ENCODE data around the gene ST7. TPM values are rescaled to one million over a fixed set of nuclear protein-coding genes. Genes with fewer than 3 reads are reported as not detected.

Gene ST7
- total and polyA plus RNA-seq, 2 donors (not counting 1 experiment from before 2014, with no cell fraction given), result 20.0 to 28.6 TPM

DNA sequence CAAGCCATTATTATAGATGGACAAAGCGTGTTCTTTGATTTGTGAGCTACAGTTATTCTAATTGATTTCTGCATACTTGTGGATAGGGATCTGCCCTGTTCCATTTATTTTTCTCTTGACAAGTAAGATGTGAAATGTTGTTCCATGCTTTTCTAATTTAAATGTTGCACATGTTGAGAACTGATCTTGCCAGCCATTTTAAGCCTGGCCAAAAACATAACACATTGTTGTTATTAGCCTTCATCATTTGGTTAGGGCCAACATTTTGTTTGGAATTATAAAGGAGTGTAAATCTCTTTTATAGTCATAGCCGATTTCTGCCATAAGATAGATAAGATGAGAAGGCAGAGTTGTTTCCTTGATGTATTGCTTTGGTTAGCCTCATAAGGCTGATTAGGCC is 252.6 kb downstream of the ST7 start:
- Histone ChIP-seq H3K27ac (ENCODE audit: insufficient read depth, low read length) (no peak overlapping the region), H3K9ac (ENCODE audit: insufficient read depth, low read length) (no peak overlapping the region), H3K27me3 (ENCODE audit: control insufficient read depth, insufficient read depth, low read length) (no peaks in the 10 kb centered on the region), H4K20me1 (ENCODE audit: control insufficient read depth, extremely low read depth, insufficient read depth, low read length) (no peaks in the 10 kb centered on the region), H3K4me2 (ENCODE audit: extremely low read depth, insufficient read depth, low read length) (no peak overlapping the region), H3K4me3 (replicated peaks in 1 of 4; ENCODE audit: control extremely low read depth in 1 of 4, insufficient read depth in 1 of 4, low read depth in 3 of 4, low read length in 4 of 4) (no peak overlapping the region), H3K4me1 (ENCODE audit: control insufficient read depth, extremely low read depth, insufficient read depth, low read length) (no peaks in the 10 kb centered on the region), H3K36me3 (ENCODE audit: control insufficient read depth, insufficient read depth, low read length) (no peaks in the 10 kb centered on the region), H3K79me2 (ENCODE audit: control insufficient read depth, insufficient read depth, low read length) (no peaks in the 10 kb centered on the region), H2AFZ (ENCODE audit: low read length) (no peak overlapping the region), H3K9me3 (ENCODE audit: control insufficient read depth, insufficient read depth, low read depth, low read length) (no peaks in the 10 kb centered on the region)
- TF ChIP-seq EZH2 (IDR thresholded peaks at IDR 0.05; ENCODE audit: low read length, missing control alignments), result no peak
- TF ChIP-seq, protein P1, sequence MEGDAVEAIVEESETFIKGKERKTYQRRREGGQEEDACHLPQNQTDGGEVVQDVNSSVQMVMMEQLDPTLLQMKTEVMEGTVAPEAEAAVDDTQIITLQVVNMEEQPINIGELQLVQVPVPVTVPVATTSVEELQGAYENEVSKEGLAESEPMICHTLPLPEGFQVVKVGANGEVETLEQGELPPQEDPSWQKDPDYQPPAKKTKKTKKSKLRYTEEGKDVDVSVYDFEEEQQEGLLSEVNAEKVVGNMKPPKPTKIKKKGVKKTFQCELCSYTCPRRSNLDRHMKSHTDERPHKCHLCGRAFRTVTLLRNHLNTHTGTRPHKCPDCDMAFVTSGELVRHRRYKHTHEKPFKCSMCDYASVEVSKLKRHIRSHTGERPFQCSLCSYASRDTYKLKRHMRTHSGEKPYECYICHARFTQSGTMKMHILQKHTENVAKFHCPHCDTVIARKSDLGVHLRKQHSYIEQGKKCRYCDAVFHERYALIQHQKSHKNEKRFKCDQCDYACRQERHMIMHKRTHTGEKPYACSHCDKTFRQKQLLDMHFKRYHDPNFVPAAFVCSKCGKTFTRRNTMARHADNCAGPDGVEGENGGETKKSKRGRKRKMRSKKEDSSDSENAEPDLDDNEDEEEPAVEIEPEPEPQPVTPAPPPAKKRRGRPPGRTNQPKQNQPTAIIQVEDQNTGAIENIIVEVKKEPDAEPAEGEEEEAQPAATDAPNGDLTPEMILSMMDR (conservative IDR thresholded peaks at IDR 0.05 in 1 of 2, IDR thresholded peaks at IDR 0.05 in 1 of 2; ENCODE audit: low read depth in 1 of 2, low read length in 2 of 2), result no peak
- no peak for DNase-seq (ENCODE audit: low read depth in 2 of 2)

GRCh38 chr7:117208257-117208656 is 255.0 kb downstream of the ST7 start:
- DNase-seq (ENCODE audit: low read depth in 2 of 2), result no peak
- Histone ChIP-seq H3K27ac (ENCODE audit: insufficient read depth, low read length) (no peak overlapping the region), H3K4me2 (ENCODE audit: extremely low read depth, insufficient read depth, low read length) (no peak overlapping the region), H3K9me3 (ENCODE audit: control insufficient read depth, insufficient read depth, low read depth, low read length) (no peaks in the 10 kb centered on the region), H3K79me2 (ENCODE audit: control insufficient read depth, insufficient read depth, low read length) (no peaks in the 10 kb centered on the region), H3K9ac (ENCODE audit: insufficient read depth, low read length) (no peak overlapping the region), H3K36me3 (ENCODE audit: control insufficient read depth, insufficient read depth, low read length) (no peaks in the 10 kb centered on the region), H3K4me1 (ENCODE audit: control insufficient read depth, extremely low read depth, insufficient read depth, low read length) (no peaks in the 10 kb centered on the region), H2AFZ (ENCODE audit: low read length) (no peak overlapping the region), H4K20me1 (ENCODE audit: control insufficient read depth, extremely low read depth, insufficient read depth, low read length) (no peaks in the 10 kb centered on the region), H3K4me3 (replicated peaks in 1 of 4; ENCODE audit: control extremely low read depth in 1 of 4, insufficient read depth in 1 of 4, low read depth in 3 of 4, low read length in 4 of 4) (no peak overlapping the region), H3K27me3 (ENCODE audit: control insufficient read depth, insufficient read depth, low read length) (no peaks in the 10 kb centered on the region)
- TF ChIP-seq EZH2 (IDR thresholded peaks at IDR 0.05; ENCODE audit: low read length, missing control alignments), result no peak
- TF ChIP-seq, protein P1 (conservative IDR thresholded peaks at IDR 0.05 in 1 of 2, IDR thresholded peaks at IDR 0.05 in 1 of 2; ENCODE audit: low read depth in 1 of 2, low read length in 2 of 2), result no peak

GRCh38 chr7:117210397-117210796 is 257.1 kb downstream of the ST7 start:
- Histone ChIP-seq H3K27me3 (ENCODE audit: control insufficient read depth, insufficient read depth, low read length) (no peaks in the 10 kb centered on the region), H3K4me1 (ENCODE audit: control insufficient read depth, extremely low read depth, insufficient read depth, low read length) (no peaks in the 10 kb centered on the region), H3K27ac (ENCODE audit: insufficient read depth, low read length) (no peak overlapping the region), H3K9ac (ENCODE audit: insufficient read depth, low read length) (no peak overlapping the region), H3K4me3 (replicated peaks in 1 of 4; ENCODE audit: control extremely low read depth in 1 of 4, insufficient read depth in 1 of 4, low read depth in 3 of 4, low read length in 4 of 4) (no peak overlapping the region), H3K4me2 (ENCODE audit: extremely low read depth, insufficient read depth, low read length) (no peak overlapping the region), H3K36me3 (ENCODE audit: control insufficient read depth, insufficient read depth, low read length) (no peaks in the 10 kb centered on the region), H3K79me2 (ENCODE audit: control insufficient read depth, insufficient read depth, low read length) (no peaks in the 10 kb centered on the region), H3K9me3 (ENCODE audit: control insufficient read depth, insufficient read depth, low read depth, low read length) (no peaks in the 10 kb centered on the region), H4K20me1 (ENCODE audit: control insufficient read depth, extremely low read depth, insufficient read depth, low read length) (no peaks in the 10 kb centered on the region), H2AFZ (ENCODE audit: low read length) (no peak overlapping the region)
- DNase-seq (ENCODE audit: low read depth in 2 of 2), result no peak
- TF ChIP-seq, protein P1 (conservative IDR thresholded peaks at IDR 0.05 in 1 of 2, IDR thresholded peaks at IDR 0.05 in 1 of 2; ENCODE audit: low read depth in 1 of 2, low read length in 2 of 2), result no peak
- no peak for TF ChIP-seq EZH2 (IDR thresholded peaks at IDR 0.05; ENCODE audit: low read length, missing control alignments)

Measured in fibroblast of lung (primary cell).